Stimulated activated naive CD8-positive, alpha-beta T cell treated with anti-CD3 and anti-CD28 coated beads, Interleukin-15, amount 100 ng/mL, for 72 hours (primary cell): ENCODE measurements around the gene HES3.
A peak's percentile ranks its signal among the peaks of the same experiment; 100 is the strongest.
"Not testable (repeated sequence)": the region's sequence is repeated elsewhere in the genome, so short reads cannot be mapped to it uniquely, and the experiment has no call there.

Source experiments
- ATAC-seq: fragments of 150-1000 bp; cut with Tn5 transposase; 2 replicates; pipeline ENCODE4 v1.10.0; 2021; ENCODE audit warnings: mild to moderate bottlenecking, moderate library complexity
- DNase-seq, 2 donors: peaks; one replicate each; pipeline ENCODE4 v3.0.0; 2021 to 2022
- H3K27ac Mint-ChIP-seq, 2 donors: one replicate each; pipeline ENCODE4 v1.8.0; 2022; ENCODE audit warnings: mild to moderate bottlenecking in 2 of 2, mixed read lengths in 2 of 2, moderate library complexity in 2 of 2
- H3K27me3 Mint-ChIP-seq: one replicate; pipeline ENCODE4 v1.8.0; 2022; ENCODE audit warnings: mixed read lengths
- H3K4me1 Mint-ChIP-seq: one replicate; pipeline ENCODE4 v1.8.0; 2022; ENCODE audit warnings: mild to moderate bottlenecking, mixed read lengths
- H3K4me3 Mint-ChIP-seq, 2 donors: one replicate each; pipeline ENCODE4 v1.8.0; 2022; ENCODE audit warnings: mild to moderate bottlenecking in 2 of 2, mixed read lengths in 2 of 2, moderate library complexity in 1 of 2
- H3K9me3 Mint-ChIP-seq, 2 donors: one replicate each; pipeline ENCODE4 v1.8.0; 2022; ENCODE audit warnings: mixed read lengths in 2 of 2

Gene HES3

GRCh38 chr1:6210591-6211355, 33.2 kb upstream of the HES3 start:
- H3K27me3 Mint-ChIP-seq, result peaks cover 96% of the 10 kb centered on the region
- peaks cover 28% of the 10 kb centered on the region for H3K4me1 Mint-ChIP-seq
- DNase-seq (no peak), ATAC-seq (no peak)
- H3K9me3 Mint-ChIP-seq, result no peaks in the 10 kb centered on the region
- H3K4me3 Mint-ChIP-seq, result no peak overlapping the region
- no peak overlapping the region for H3K27ac Mint-ChIP-seq

- ATAC-seq, result no peak
- Mint-ChIP-seq H3K9me3 (no peaks in the 10 kb centered on the region), H3K27ac (no peak overlapping the region), H3K4me1 (peaks cover 26% of the 10 kb centered on the region), H3K4me3 (no peak overlapping the region), H3K27me3 (peaks cover 92% of the 10 kb centered on the region)
- DNase-seq, result no peak
These were observed 32.2 kb upstream of the HES3 start for GRCh38 chr1:6211731-6212130.

- H3K27ac Mint-ChIP-seq, result no peak overlapping the region
- DNase-seq (no peak), ATAC-seq (no peak)
- no peak overlapping the region for H3K4me3 Mint-ChIP-seq
- peaks cover 86% of the 10 kb centered on the region for H3K27me3 Mint-ChIP-seq
- H3K9me3 Mint-ChIP-seq, result no peaks in the 10 kb centered on the region
- H3K4me1 Mint-ChIP-seq, result peaks cover 22% of the 10 kb centered on the region
These were observed 31.6 kb upstream of the HES3 start for GRCh38 chr1:6212193-6212959.

- H3K4me1 Mint-ChIP-seq, result no peaks in the 10 kb centered on the region
- no peak for DNase-seq
- no peak overlapping the region for H3K27ac Mint-ChIP-seq
- no peaks in the 10 kb centered on the region for H3K9me3 Mint-ChIP-seq
- no peak overlapping the region for H3K4me3 Mint-ChIP-seq
- H3K27me3 Mint-ChIP-seq, result peaks cover 24% of the 10 kb centered on the region
- ATAC-seq, result no peak
These were observed 25.4 kb upstream of the HES3 start for GRCh38 chr1:6218375-6219164.

- not testable (repeated sequence) for H3K27ac Mint-ChIP-seq, H3K9me3 Mint-ChIP-seq, DNase-seq, H3K4me1 Mint-ChIP-seq, H3K4me3 Mint-ChIP-seq, ATAC-seq
- H3K27me3 Mint-ChIP-seq, result peaks cover 13% of the 10 kb centered on the region
These were observed 24.3 kb upstream of the HES3 start for GRCh38 chr1:6219641-6220040.

GRCh38 chr1:6220236-6220635, 23.7 kb upstream of the HES3 start:
- peaks cover 8% of the 10 kb centered on the region for H3K27me3 Mint-ChIP-seq
- no peak for DNase-seq
- no peak overlapping the region for H3K27ac Mint-ChIP-seq
- H3K9me3 Mint-ChIP-seq, result no peaks in the 10 kb centered on the region
- no peaks in the 10 kb centered on the region for H3K4me1 Mint-ChIP-seq
- H3K4me3 Mint-ChIP-seq, result no peak overlapping the region
- ATAC-seq, result no peak

GRCh38 chr1:6221210-6221784, 22.7 kb upstream of the HES3 start:
- Mint-ChIP-seq H3K4me3 (no peak overlapping the region), H3K27ac (no peak overlapping the region), H3K4me1 (no peaks in the 10 kb centered on the region), H3K9me3 (no peaks in the 10 kb centered on the region), H3K27me3 (no peaks in the 10 kb centered on the region)
- no peak for DNase-seq
- ATAC-seq, result no peak

GRCh38 chr1:6222636-6223035, 21.3 kb upstream of the HES3 start:
- ATAC-seq (no peak), DNase-seq (no peak)
- Mint-ChIP-seq H3K27me3 (no peaks in the 10 kb centered on the region), H3K27ac (no peak overlapping the region), H3K4me1 (no peaks in the 10 kb centered on the region), H3K9me3 (no peaks in the 10 kb centered on the region), H3K4me3 (no peak overlapping the region)

GRCh38 chr1:6223617-6224016, 20.4 kb upstream of the HES3 start:
- ATAC-seq, result no peak
- Mint-ChIP-seq H3K4me1 (no peaks in the 10 kb centered on the region), H3K27ac (peak overlapping the region in 1 of 2 donors; percentile 19), H3K27me3 (no peaks in the 10 kb centered on the region), H3K9me3 (no peaks in the 10 kb centered on the region), H3K4me3 (no peak overlapping the region)
- DNase-seq, result no peak

GRCh38 chr1:6224718-6225117, 19.3 kb upstream of the HES3 start:
- H3K27me3 Mint-ChIP-seq, result no peaks in the 10 kb centered on the region
- no peak overlapping the region for H3K4me3 Mint-ChIP-seq
- ATAC-seq (no peak), DNase-seq (no peak)
- H3K4me1 Mint-ChIP-seq, result no peaks in the 10 kb centered on the region
- H3K9me3 Mint-ChIP-seq, result no peaks in the 10 kb centered on the region
- no peak overlapping the region for H3K27ac Mint-ChIP-seq

- no peak overlapping the region for H3K4me3 Mint-ChIP-seq
- DNase-seq (no peak), ATAC-seq (no peak)
- no peaks in the 10 kb centered on the region for H3K4me1 Mint-ChIP-seq
- no peaks in the 10 kb centered on the region for H3K9me3 Mint-ChIP-seq
- no peak overlapping the region for H3K27ac Mint-ChIP-seq
- H3K27me3 Mint-ChIP-seq, result no peaks in the 10 kb centered on the region
These were observed 18.3 kb upstream of the HES3 start for GRCh38 chr1:6225651-6226050.

GRCh38 chr1:6233376-6233775, 10.6 kb upstream of the HES3 start:
- ATAC-seq, result no peak
- H3K9me3 Mint-ChIP-seq, result no peaks in the 10 kb centered on the region
- peaks cover 9% of the 10 kb centered on the region for H3K27me3 Mint-ChIP-seq
- H3K4me3 Mint-ChIP-seq, result no peak overlapping the region
- H3K4me1 Mint-ChIP-seq, result peaks cover 20% of the 10 kb centered on the region
- no peak overlapping the region for H3K27ac Mint-ChIP-seq
- DNase-seq, result no peak

- Mint-ChIP-seq H3K4me3 (peak overlapping the region; percentile 84 to 93), H3K4me1 (peaks cover 26% of the 10 kb centered on the region), H3K27ac (peak overlapping the region; percentile 19 to 90), H3K9me3 (no peaks in the 10 kb centered on the region), H3K27me3 (peaks cover 23% of the 10 kb centered on the region)
- ATAC-seq, result no peak
- no peak for DNase-seq
These were observed 9.3 kb upstream of the HES3 start for GRCh38 chr1:6234502-6235295.

GRCh38 chr1:6235296-6235677, 8.7 kb upstream of the HES3 start:
- Mint-ChIP-seq H3K4me1 (peaks cover 26% of the 10 kb centered on the region), H3K27ac (peak overlapping the region; percentile 90 to 94), H3K9me3 (no peaks in the 10 kb centered on the region), H3K4me3 (peak overlapping the region; percentile 84 to 93), H3K27me3 (peaks cover 28% of the 10 kb centered on the region)
- ATAC-seq (peak; percentile 37), DNase-seq (peak in 1 of 2 donors; percentile 30)

- Mint-ChIP-seq H3K4me1 (peaks cover 35% of the 10 kb centered on the region), H3K9me3 (no peaks in the 10 kb centered on the region), H3K4me3 (peak overlapping the region in 1 of 2 donors; percentile 55), H3K27ac (no peak overlapping the region), H3K27me3 (peaks cover 46% of the 10 kb centered on the region)
- DNase-seq (no peak), ATAC-seq (no peak)
These were observed 6.9 kb upstream of the HES3 start for GRCh38 chr1:6237093-6237492.
